OCI-M2 (cell line): Measurements from ENCODE around the gene GRB14.
"Not testable (repeated sequence)": the region's sequence is repeated elsewhere in the genome, so short reads cannot be mapped to it uniquely, and the experiment has no call there.

Experiments used
- DNase-seq: peaks from one replicate; lab custom pipeline; 2025; ENCODE audit not compliant: unreplicated experiment; lab: John Stamatoyannopoulos, UW

The GRB14 gene

GRCh38 chr2:164560902-164561301 is 60.4 kb downstream of the GRB14 start:
- DNase-seq: no peak

GRCh38 chr2:164560181-164560792 is 61.0 kb downstream of the GRB14 start:
- no peak for DNase-seq

DNA sequence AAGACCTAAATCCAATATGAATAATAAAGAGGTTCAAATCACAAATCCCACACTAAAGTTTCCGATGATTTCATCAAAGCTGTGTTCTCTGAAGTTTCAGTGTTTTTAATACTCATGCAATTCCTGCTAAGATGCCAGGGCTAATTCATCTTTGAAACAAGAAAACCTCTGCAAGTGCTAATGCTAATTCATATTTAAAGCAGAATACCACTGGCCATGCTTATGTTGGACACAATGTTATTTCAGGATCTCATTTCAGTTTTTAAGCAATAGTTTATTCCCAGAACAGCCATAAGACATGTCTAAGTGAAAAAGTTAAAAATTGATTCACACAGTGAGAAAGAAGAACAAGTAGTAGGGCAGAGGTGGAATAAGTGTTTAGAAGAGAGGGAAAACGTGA is 62.8 kb downstream of the GRB14 start:
- DNase-seq: no peak

DNA sequence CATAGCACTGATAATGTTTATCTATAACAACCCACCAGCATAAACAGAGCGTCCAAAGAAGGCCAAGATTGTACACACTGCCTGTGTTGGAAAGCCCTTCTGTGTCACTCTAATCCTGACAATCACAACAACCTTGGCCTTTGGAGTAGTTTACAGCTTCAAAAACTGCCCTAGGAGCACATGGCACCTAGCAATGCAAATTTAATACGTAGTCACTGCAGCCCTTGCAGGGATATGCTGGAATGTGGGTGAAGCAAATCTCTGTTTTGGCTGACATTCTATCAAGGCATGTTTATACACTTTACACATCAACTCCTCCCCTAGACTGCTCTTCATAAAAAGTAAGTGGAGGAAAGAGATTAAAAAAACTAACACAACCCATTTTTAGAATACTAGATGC is 66.8 kb downstream of the GRB14 start:
- no peak for DNase-seq

- no peak for DNase-seq
Measured at GRCh38 chr2:164551519-164551918, 69.8 kb downstream of the GRB14 start.

DNA sequence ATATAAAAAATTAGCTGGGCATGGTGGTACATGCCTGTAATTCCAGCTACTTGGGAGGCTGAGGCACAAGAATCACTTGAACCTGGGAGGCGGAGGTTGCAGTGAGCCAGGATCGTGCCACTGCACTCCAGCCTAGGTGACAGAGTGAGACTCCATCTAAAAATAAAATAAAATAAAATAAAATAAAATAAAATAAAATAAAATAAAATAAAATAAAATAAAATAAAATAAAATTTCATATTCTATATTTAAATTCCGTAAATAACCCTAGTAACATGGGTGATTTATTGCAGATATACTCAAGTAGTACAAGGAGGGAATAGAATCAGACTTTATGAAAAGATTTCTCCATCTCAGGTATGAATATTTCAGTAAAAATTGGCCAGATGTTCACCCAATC is 71.6 kb downstream of the GRB14 start:
- DNase-seq: not testable (repeated sequence)

- no peak for DNase-seq
Measured at GRCh38 chr2:164545484-164545883, 75.8 kb downstream of the GRB14 start.

DNA sequence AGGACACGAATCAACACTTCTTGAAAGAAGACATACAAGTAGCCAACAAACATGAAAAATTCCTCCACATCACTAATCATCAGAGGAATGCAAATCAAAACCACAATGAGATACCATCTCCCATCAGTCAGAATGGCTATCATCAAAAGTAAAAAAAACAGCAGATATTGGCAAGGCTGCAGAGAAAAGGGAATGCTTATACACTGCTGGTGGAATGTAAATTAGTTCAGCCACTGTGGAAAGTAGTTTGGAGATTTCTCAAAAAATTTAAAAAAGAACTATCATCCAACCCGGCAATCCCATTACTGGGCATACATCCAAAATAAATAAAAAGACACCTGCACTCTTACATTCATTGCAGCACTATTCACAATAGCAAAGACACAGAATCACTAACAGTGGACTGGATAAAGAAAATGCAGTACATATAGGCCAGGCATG is 78.7 kb downstream of the GRB14 start:
- DNase-seq: no peak

GRCh38 chr2:164538240-164538866 is 82.9 kb downstream of the GRB14 start:
- no peak for DNase-seq

GRCh38 chr2:164535280-164536025 is 85.8 kb downstream of the GRB14 start:
- no peak for DNase-seq

DNA sequence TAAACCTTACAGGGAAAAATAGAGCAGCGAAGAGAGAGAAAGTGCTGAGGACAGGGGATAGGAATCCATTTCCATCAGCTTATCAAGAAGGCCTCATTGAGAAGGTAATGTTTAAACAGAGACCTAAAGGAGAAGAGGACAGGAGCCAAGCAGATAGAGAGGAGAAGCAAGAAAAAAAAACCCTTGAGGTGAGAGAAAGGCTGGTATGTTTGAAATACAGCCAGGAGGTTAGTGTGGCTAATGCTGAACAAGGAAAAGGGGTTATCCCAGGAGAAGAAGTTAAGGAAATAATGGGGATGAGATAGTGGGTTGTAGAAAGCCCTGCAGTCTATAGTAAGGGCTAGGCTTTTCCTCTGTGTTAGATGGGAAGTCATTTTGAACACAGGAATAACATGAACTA is 90.8 kb downstream of the GRB14 start:
- no peak for DNase-seq

DNA sequence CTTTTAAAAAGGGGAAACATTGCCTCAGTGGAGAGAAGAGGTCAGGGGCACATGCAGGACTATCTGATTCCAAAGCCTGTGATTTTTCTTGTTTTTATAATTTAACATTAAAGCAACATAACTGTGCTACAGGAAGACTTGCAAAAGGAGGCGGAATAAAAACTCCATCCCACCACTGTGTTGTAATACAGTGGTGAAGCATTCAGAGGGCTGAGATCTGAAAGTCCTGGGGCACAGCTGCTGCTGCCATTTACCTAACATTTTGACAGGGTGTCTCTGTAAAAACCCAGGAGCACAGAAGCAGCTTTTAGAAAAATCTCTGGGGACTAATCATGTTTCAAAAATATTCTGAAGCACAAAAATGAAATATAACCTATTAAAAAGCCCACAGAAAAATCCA is 97.6 kb downstream of the GRB14 start:
- DNase-seq: no peak

DNA sequence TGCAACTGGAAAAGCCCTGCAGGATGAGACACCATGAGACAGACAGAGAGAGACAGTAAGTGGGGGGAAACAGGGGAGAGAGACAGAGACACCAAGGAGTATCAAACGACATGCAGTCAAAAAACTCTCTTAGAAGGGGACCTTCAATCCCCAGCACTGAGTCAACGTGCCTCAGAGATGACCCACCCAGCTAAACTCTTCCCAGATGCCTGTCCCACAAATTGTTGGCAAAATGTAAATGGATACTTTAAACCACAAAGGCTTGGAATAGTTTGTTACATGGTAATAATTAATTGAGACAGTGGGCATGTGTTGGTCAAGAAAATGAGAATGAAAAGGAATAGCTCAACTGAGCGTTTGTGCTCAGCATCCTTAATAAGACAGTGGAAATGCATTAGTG is 98.3 kb downstream of the GRB14 start:
- no peak for DNase-seq

DNA sequence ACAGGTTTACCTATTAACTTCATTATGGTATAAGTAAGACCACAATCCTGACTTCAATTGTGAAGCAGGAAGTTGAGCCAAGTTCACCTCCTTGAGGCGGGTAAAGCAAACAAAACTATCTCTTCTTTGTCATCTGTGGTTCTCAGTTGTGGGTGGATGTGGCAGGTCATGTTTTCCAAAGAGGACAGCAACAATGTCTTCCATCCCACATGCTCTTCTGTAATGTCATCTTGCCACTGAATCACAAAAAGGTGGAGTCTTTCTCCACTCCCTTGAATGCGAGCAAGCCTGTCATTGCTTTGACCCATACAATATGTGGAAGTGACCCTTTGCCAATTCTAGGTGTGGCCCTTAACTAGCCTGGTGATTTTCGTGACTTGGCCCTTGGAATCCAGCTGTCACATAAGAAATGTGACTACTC is 98.7 kb downstream of the GRB14 start:
- DNase-seq: no peak

GRCh38 chr2:164515734-164516133 is 105.5 kb downstream of the GRB14 start:
- DNase-seq: no peak

- DNase-seq: no peak
Measured at GRCh38 chr2:164515030-164515429, 106.3 kb downstream of the GRB14 start.

GRCh38 chr2:164514491-164514890 is 106.8 kb downstream of the GRB14 start:
- no peak for DNase-seq

DNA sequence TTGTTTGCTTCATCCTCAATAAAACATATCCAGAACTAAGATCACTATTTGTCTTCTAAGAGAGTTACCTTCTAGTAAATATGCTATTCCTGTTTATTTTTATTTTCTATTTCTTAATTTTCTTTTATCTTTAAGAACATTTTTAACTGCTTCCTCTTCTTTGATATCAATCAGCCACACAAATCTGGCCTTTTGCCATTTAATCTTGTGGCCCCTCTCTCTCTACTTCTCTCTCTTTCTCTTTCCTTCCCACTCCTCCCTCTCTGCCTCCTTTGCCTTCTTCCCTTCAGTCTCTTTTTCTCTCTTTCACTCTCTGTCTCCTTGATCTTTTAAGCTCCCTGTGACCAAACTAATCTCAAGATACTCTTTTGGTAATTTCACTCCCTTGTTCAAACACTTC is 108.4 kb downstream of the GRB14 start:
- no peak for DNase-seq

- DNase-seq: no peak
Measured at GRCh38 chr2:164511738-164512137, 109.5 kb downstream of the GRB14 start.

DNA sequence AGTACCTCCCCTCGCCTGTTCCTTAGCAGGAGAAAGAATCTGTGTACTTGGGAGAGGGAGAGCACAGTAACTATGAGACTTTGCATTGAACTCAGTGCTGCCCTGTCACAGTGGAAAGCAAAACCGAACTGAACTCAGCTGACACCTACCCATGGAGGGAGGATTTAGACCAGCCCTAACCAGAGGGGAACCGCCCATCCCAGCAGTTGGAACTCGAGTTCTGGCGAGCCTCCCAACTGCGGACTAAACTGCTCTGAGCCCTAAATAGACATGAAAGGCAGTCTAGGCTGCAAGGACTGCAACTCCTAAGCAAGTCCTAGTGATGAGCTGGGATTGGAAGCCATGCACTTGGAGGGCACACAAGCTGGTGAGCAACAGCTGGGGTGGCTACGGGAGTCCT is 110.4 kb downstream of the GRB14 start:
- no peak for DNase-seq

DNA sequence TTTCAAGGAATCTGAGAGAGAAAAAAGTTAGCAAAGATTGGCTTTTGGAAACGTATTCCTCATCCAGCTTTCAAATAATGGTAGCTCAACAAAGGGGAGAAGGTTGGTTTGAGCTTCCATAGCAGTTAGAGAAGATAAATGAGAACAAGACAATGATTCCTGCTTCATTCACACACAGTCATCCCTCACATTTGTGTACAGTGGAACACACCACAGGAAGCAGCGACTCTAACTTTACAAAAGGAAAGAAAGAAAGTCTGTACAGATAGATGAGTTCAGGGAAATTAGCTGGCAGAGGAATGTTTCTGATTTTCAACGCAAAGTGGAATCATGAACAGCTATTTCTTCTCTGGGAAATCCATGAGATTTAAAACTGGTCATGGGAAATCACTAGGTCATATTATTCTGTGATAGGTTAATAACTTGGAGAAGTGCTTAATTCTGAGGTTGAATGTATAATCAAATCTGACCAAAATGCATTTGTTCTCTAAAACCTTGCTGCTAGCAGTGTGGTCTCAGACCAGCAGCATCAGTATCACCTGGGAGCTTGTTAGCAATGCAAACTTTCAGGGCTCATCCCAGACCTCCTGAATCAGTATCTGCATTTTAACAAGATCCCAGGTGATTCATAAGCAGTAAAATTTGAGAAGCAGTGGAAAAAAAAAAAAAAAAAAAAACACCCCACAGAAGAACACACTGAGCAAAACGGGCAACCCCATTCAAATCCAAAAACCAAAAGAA is 112.0 kb downstream of the GRB14 start:
- DNase-seq: no peak

GRCh38 chr2:164504253-164504652 is 117.0 kb downstream of the GRB14 start:
- no peak for DNase-seq
